Ishikawa (cell line): ENCODE results near the gene MFSD12.

Experiments used
- CEBPB ChIP-seq: IDR thresholded peaks from 2 replicates; pipeline ENCODE4 v1.6.1; 2012
- CREB1 ChIP-seq: IDR thresholded peaks from 2 replicates; pipeline ENCODE4 v1.6.1; 2012; ENCODE audit warnings: low read depth
- EGR1 ChIP-seq: IDR thresholded peaks from 2 replicates; pipeline ENCODE4 v1.6.1; 2012
- EP300 ChIP-seq: IDR thresholded peaks from 2 replicates; pipeline ENCODE4 v1.6.1; 2012; ENCODE audit warnings: borderline replicate concordance
- FOXM1 ChIP-seq: IDR thresholded peaks from 2 replicates; pipeline ENCODE4 v1.6.1; 2012; ENCODE audit warnings: low read depth, borderline replicate concordance
- NFIC ChIP-seq: IDR thresholded peaks from 2 replicates; pipeline ENCODE4 v1.6.1; 2012
- RAD21 ChIP-seq: IDR thresholded peaks from 2 replicates; pipeline ENCODE4 v1.6.1; 2012; ENCODE audit warnings: low read depth
- REST ChIP-seq: IDR thresholded peaks from 2 replicates; pipeline ENCODE4 v1.6.1; 2012; ENCODE audit warnings: low read depth, mild to moderate bottlenecking
- TAF1 ChIP-seq: IDR thresholded peaks from 2 replicates; pipeline ENCODE4 v1.6.1; 2012; ENCODE audit warnings: low read depth, mild to moderate bottlenecking
- TCF12 ChIP-seq: IDR thresholded peaks from 2 replicates; pipeline ENCODE4 v1.6.1; 2012; ENCODE audit warnings: low read depth
- TEAD4 ChIP-seq: IDR thresholded peaks from 2 replicates; pipeline ENCODE4 v1.6.1; 2012
- YY1 ChIP-seq: IDR thresholded peaks from 2 replicates; pipeline ENCODE4 v1.6.1; 2012; ENCODE audit warnings: low read depth
- ZBTB7A ChIP-seq: IDR thresholded peaks from 2 replicates; pipeline ENCODE4 v1.6.1; 2012; ENCODE audit warnings: low read depth
- TF ChIP-seq, protein P1 (sequence below): IDR thresholded peaks from 2 replicates; pipeline ENCODE4 v1.6.1; 2012
- TF ChIP-seq, protein P2 (sequence below): IDR thresholded peaks from 2 replicates; pipeline ENCODE4 v1.6.1; 2012

The MFSD12 gene

DNA sequence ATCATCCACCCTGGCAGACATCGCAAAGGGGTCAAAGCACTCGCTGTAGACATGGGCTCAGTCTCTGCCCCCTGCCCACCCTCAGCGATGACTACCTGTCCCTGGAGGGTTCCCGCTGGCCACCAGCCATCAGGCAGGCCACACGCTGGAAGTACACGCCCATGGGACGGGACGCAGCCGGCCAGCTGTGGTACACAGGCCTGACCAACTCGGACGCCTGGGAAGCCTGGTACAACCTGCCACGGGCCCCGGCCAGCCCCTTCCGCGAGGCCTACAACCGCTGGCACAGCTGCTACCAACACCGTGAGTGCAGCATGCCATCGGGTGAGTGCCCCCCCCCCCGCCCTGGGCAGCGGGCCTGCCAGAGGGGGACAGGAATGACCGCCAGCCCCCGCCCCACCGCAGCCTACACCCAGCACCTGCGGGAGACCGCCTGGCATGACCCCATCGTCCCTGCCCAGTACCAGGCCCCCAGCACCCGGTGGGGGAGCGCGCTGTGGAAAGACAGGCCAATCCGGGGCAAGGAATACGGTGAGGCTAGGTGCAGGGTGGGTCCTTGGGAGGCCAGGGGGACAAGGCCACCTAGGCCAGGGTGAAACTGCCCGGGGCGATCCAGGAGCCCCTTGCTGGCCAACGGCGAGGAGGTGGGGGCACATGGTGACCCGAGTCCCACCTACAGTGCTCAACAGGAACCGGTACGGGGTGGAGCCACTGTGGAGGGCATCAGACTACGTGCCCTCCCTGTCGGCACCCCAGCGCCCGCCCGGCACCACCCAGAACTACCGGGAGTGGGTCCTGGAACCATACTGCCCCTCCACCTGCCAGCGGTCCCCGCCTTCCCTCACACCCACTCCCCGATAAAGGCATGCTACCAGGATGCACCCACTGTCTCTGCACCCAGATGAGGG lies 14.0 kb downstream of the MFSD12 start:
- TF ChIP-seq, protein P1, sequence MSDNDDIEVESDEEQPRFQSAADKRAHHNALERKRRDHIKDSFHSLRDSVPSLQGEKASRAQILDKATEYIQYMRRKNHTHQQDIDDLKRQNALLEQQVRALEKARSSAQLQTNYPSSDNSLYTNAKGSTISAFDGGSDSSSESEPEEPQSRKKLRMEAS: no peak
- no peak for TF ChIP-seq ZBTB7A
- no peak for TF ChIP-seq CEBPB
- no peak for TF ChIP-seq YY1
- TF ChIP-seq FOXM1: no peak
- no peak for TF ChIP-seq NFIC
- TF ChIP-seq TCF12: no peak
- TF ChIP-seq RAD21: no peak
- TF ChIP-seq, protein P2, sequence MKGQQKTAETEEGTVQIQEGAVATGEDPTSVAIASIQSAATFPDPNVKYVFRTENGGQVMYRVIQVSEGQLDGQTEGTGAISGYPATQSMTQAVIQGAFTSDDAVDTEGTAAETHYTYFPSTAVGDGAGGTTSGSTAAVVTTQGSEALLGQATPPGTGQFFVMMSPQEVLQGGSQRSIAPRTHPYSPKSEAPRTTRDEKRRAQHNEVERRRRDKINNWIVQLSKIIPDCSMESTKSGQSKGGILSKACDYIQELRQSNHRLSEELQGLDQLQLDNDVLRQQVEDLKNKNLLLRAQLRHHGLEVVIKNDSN: no peak
- TF ChIP-seq REST: no peak
- TF ChIP-seq TAF1: no peak
- no peak for TF ChIP-seq EGR1
- TF ChIP-seq EP300: no peak
- TF ChIP-seq CREB1: no peak
- no peak for TF ChIP-seq TEAD4

- TF ChIP-seq CEBPB (no peak), TCF12 (no peak), REST (no peak), FOXM1 (no peak), ZBTB7A (no peak), CREB1 (no peak), EP300 (no peak), NFIC (no peak), RAD21 (no peak), YY1 (no peak), TEAD4 (no peak), EGR1 (no peak), TAF1 (no peak)
- TF ChIP-seq, protein P2: no peak
- TF ChIP-seq, protein P1: no peak
Measured at GRCh38 chr19:3539756-3540118, 17.6 kb downstream of the MFSD12 start.

DNA sequence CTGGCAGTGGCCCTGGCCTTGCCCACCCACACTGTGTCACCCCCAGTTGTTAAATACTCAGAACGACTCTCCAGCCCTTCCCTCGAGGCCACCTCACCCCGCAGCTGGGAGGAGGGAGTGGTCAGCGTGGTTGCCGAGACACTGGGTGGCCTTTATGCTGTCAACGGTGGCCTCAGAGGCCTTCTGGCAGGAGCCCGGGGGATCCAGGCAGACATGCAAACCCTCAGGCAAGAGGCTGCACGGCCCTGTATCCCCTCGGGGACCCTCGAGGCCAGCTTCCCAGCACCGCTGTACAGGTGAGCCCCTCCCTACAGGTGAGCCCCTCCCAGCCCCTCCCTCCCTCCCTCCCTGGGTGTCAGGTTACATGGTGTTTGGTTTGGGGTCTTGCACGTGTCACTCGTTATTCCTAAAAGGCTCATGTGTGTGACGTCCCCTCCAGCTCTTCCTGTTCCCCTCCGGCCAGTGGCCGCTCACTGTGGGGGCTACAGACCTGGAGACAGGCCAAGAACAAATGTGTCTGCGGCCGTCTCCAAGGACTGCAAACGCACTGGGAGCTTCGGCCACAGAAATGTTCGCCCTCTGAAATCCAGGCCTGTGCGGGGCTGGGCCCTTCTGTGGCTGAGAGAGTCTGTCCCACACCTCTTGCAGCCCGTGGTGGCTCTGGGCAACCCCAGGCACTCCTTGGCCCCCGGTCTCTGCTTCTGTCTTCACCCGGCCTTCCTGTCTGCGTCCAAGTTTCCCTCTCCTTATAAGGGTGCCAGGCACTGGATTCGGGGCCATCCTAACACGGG lies 18.2 kb downstream of the MFSD12 start, which contains the start of gene TEKTIP1:
TEKTIP1 (plus strand) TSS at position 210 of the 791 bp plus-strand sequence; CDS start at position 214, 4 bp downstream.
- TF ChIP-seq REST: no peak
- TF ChIP-seq ZBTB7A: 0 out of 2 replicates have a peak, but pooled peaks have one; percentile 70
- no peak for TF ChIP-seq TEAD4
